T-cell (primary cell): ENCODE results near the gene CCDC134. TPM values are rescaled to one million over a fixed set of nuclear protein-coding genes. Genes with fewer than 3 reads are reported as not detected.

Experiments
- ATAC-seq, 4 experiments: fragments of 200-7000 bp in 3 of 4; fragments of 150-1000 bp in 1 of 4; cut with Tn5 transposase; replicated peaks in 1 of 4; 1 replicate in 3 of 4; 2 replicates in 1 of 4; pipeline ENCODE4 v1.10.0; 2021; ENCODE audit warnings: moderate library complexity in 3 of 4, mild to moderate bottlenecking in 2 of 4, moderate number of reproducible peaks in 1 of 4
- CTCF ChIA-PET, 2 donors: fragments of 300-600 bp; sonication (Branson Sonifier 250); formaldehyde crosslinking; loops; one replicate each; lab custom pipeline; 2022; ENCODE audit warnings: antibody characterized with exemption in 2 of 2; lab: Charles Lee
- POLR2A ChIA-PET, 2 donors: fragments of 300-600 bp; sonication (Branson Sonifier 250); formaldehyde crosslinking; loops; one replicate each; lab custom pipeline; 2022; ENCODE audit warnings: antibody characterized with exemption in 2 of 2; lab: Charles Lee
- DNase-seq, 35 experiments: peaks; one replicate each; pipeline versions ENCODE4 v3.0.0 to v3.0.0-alpha.2; 2013 to 2023
- H3K27ac ChIP-seq: one replicate; pipeline ENCODE4 v1.5.1; 2013; ENCODE audit warnings: low read length
- H3K27me3 ChIP-seq, 2 experiments: replicated peaks in 1 of 2; 1 replicate in 1 of 2; 2 replicates in 1 of 2; pipeline versions ENCODE4 v1.6.1 to v1.7.0; 2013; ENCODE audit warnings: low read length in 1 of 2, mixed read lengths in 1 of 2; ENCODE audit not compliant: control insufficient read depth in 2 of 2, insufficient read depth in 2 of 2; ENCODE audit errors: extremely low read depth in 1 of 2
- H3K36me3 ChIP-seq, 2 donors: 1 replicate in 1 of 2; 2 replicates in 1 of 2; pipeline versions ENCODE4 v1.6.1 to v1.7.0; 2013; ENCODE audit warnings: low read length in 1 of 2; ENCODE audit not compliant: control insufficient read depth in 2 of 2, insufficient read depth in 1 of 2; ENCODE audit errors: extremely low read depth in 1 of 2
- H3K4me1 ChIP-seq, 2 experiments: 1 replicate in 1 of 2; 2 replicates in 1 of 2; pipeline versions ENCODE4 v1.6.1 to v1.7.0; 2013; ENCODE audit warnings: low read length in 2 of 2, mixed read lengths in 1 of 2; ENCODE audit not compliant: insufficient read depth in 2 of 2, control insufficient read depth in 1 of 2; ENCODE audit errors: extremely low read depth in 1 of 2
- H3K4me3 ChIP-seq, 2 donors: 1 replicate in 1 of 2; 2 replicates in 1 of 2; pipeline versions ENCODE4 v1.5.1 to v1.7.0; 2013; ENCODE audit warnings: mild to moderate bottlenecking in 2 of 2, low read length in 1 of 2, moderate library complexity in 1 of 2; ENCODE audit not compliant: control insufficient read depth in 1 of 2; ENCODE audit errors: extremely low read depth in 1 of 2
- H3K9me3 ChIP-seq: 2 replicates; pipeline ENCODE4 v1.7.0; 2013
- H3K27ac Mint-ChIP-seq, 2 donors: one replicate each; pipeline ENCODE4 v1.8.0; 2020 to 2021; ENCODE audit warnings: mild to moderate bottlenecking in 2 of 2, mixed read lengths in 2 of 2
- H3K27me3 Mint-ChIP-seq, 2 donors: one replicate each; pipeline ENCODE4 v1.8.0; 2021 to 2022; ENCODE audit warnings: mixed read lengths in 2 of 2
- H3K36me3 Mint-ChIP-seq: one replicate; pipeline ENCODE4 v1.8.0; 2021; ENCODE audit warnings: mixed read lengths
- H3K4me1 Mint-ChIP-seq, 3 donors: one replicate each; pipeline ENCODE4 v1.8.0; 2020 to 2022; ENCODE audit warnings: mixed read lengths in 3 of 3, mild to moderate bottlenecking in 1 of 3
- H3K4me3 Mint-ChIP-seq, 3 donors: one replicate each; pipeline ENCODE4 v1.8.0; 2020 to 2022; ENCODE audit warnings: mild to moderate bottlenecking in 3 of 3, mixed read lengths in 3 of 3, moderate library complexity in 3 of 3
- H3K9me3 Mint-ChIP-seq, 3 donors: one replicate each; pipeline ENCODE4 v1.8.0; 2020 to 2022; ENCODE audit warnings: mixed read lengths in 3 of 3
- WGBS: methylation state at CpG from one replicate; pipeline ENCODE4 v1.1.5; 2013; ENCODE audit warnings: missing lambda C conversion rate; ENCODE audit not compliant: insufficient coverage; 5-methylcytosine and 5-hydroxymethylcytosine counted together
- total RNA-seq, 35 experiments: library from RNA in 6 of 35; stranded (reverse) in 6 of 35; fragments of 120-200 nt in 1 of 35; gene quantifications; one replicate each; pipeline versions ENCODE4 v1.2.1 to v1.2.4 and lab custom pipeline; 2013 to 2026

The CCDC134 gene
- total RNA-seq (10 to 100 TPM; 14.4 to 21.7 (median 16.7) TPM), total RNA-seq (lab: John Stamatoyannopoulos, UW) (8.0 to 56.3 (median 38.7) reads per million in 29 experiments)
- 13.0 TPM for total RNA-seq (2013)

- POLR2A ChIA-PET, result interaction anchor here (0.5 to 4.6 kb wide), 12 partner anchors 19 to 514 kb away, joined by 3 to 81 read pairs (median 5); partner anchors contain the start of genes RANGAP1 (in 1 of the 2) and TNFRSF13C (in 1 of the 2)
- Mint-ChIP-seq H3K36me3 (peaks cover 7% of the 10 kb centered on the region), H3K9me3 (no peaks in the 10 kb centered on the region), H3K4me1 (peaks cover 38 to 52% (median 48%) of the 10 kb centered on the region in 3 donors), H3K4me3 (peak within 1 kb of the TSS; percentile 93 to 97 (median 96)), H3K27me3 (no peaks in the 10 kb centered on the region), H3K27ac (peak within 1 kb of the TSS; percentile 98 to 99)
- Histone ChIP-seq H3K4me3 (peak within 1 kb of the TSS; percentile 92 to 96), H3K9me3 (no peaks in the 10 kb centered on the region), H3K27me3 (no peaks in the 10 kb centered on the region), H3K36me3 (peaks cover 0 to 5% of the 10 kb centered on the region in 2 donors), H3K4me1 (peaks cover 13 to 36% of the 10 kb centered on the region in 2 experiments), H3K27ac (peak within 1 kb of the TSS; percentile 92)
- ATAC-seq (peak; percentile 97 to 99 (median 98)), DNase-seq (peak; percentile 83 to 94 (median 89))
- whole genome bisulfite sequencing, result under 1% methylated on average over 45 of the region's 52 CpGs
- CTCF ChIA-PET, result interaction anchor here (0.5 to 2.9 kb wide), 16 partner anchors 14 to 1366 kb away, joined by 3 to 46 read pairs (median 6); partner anchors contain the start of genes MEI1 (in 1 of the 2) and SREBF2 (in 1 of the 2)
Observed at GRCh38 chr22:41800348-41801146, at the start of gene CCDC134. TSS of gene CCDC134 (plus strand) at chr22:41800679. CDS start at chr22:41808891, 8,212 bp downstream.

- Mint-ChIP-seq H3K4me3 (no peak overlapping the region), H3K36me3 (no peaks in the 10 kb centered on the region), H3K27ac (no peak overlapping the region), H3K27me3 (peaks cover 3 to 6% of the 10 kb centered on the region in 2 donors), H3K9me3 (no peaks in the 10 kb centered on the region), H3K4me1 (no peaks in the 10 kb centered on the region)
- H3K27me3 ChIP-seq, result peaks cover 0 to 7% of the 10 kb centered on the region in 2 experiments
- no peak for DNase-seq
- no peaks in the 10 kb centered on the region for H3K36me3 ChIP-seq
- no peak for ATAC-seq
- H3K27ac ChIP-seq, result no peak overlapping the region
- no peaks in the 10 kb centered on the region for H3K9me3 ChIP-seq
- ChIA-PET POLR2A (no interaction called here), CTCF (interaction anchor here (0.5 to 0.7 kb wide), 3 partner anchors 148 to 688 kb away, joined by 3 to 5 read pairs (median 3); no protein-coding TSS in a partner anchor)
- H3K4me1 ChIP-seq, result no peaks in the 10 kb centered on the region
- WGBS, result 83% methylated on average over 1 of the region's 5 CpGs
- H3K4me3 ChIP-seq, result no peak overlapping the region
Observed at GRCh38 chr22:41752011-41752970, 48.2 kb upstream of the CCDC134 start.

DNA sequence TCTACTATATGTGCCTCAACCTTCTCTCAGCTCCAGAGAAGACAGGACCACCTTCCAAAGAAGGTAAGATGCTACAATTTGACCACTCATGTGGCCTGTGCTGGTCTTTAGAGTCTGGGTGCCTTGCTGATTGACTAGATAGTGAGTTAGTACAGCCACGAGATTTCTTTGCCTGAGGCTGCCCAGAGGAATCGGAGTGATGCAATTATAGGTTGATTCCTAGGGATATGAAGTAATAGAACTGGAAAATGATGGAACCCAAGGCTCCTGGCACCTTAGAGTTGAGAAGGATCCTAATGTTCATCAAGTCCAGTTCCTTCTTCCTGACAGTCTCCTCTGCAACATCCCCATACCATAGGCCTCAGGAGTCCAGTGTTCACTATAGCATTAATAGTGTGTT is 46.5 kb upstream of the CCDC134 start:
- Mint-ChIP-seq H3K27me3 (peaks cover 3 to 6% of the 10 kb centered on the region in 2 donors), H3K36me3 (no peaks in the 10 kb centered on the region), H3K9me3 (no peaks in the 10 kb centered on the region), H3K27ac (no peak overlapping the region), H3K4me1 (no peaks in the 10 kb centered on the region), H3K4me3 (no peak overlapping the region)
- WGBS, result 50% methylated on average over 2 of the region's 2 CpGs
- ATAC-seq (no peak), DNase-seq (no peak)
- Histone ChIP-seq H3K36me3 (no peaks in the 10 kb centered on the region), H3K27me3 (peaks cover 0 to 7% of the 10 kb centered on the region in 2 experiments), H3K27ac (no peak overlapping the region), H3K4me1 (no peaks in the 10 kb centered on the region), H3K4me3 (no peak overlapping the region), H3K9me3 (no peaks in the 10 kb centered on the region)
- CTCF ChIA-PET, result no interaction called here
- POLR2A ChIA-PET, result no interaction called here

- no peaks in the 10 kb centered on the region for H3K4me1 Mint-ChIP-seq
- H3K36me3 ChIP-seq, result no peaks in the 10 kb centered on the region
- ChIA-PET CTCF (no interaction called here), POLR2A (no interaction called here)
- no peaks in the 10 kb centered on the region for H3K9me3 Mint-ChIP-seq
- no peaks in the 10 kb centered on the region for H3K36me3 Mint-ChIP-seq
- DNase-seq, result no peak
- no peak overlapping the region for H3K27ac Mint-ChIP-seq
- no peaks in the 10 kb centered on the region for H3K9me3 ChIP-seq
- no peak overlapping the region for H3K27ac ChIP-seq
- no peaks in the 10 kb centered on the region for H3K27me3 Mint-ChIP-seq
- 100% methylated on average over 1 of the region's 5 CpGs for WGBS
- no peaks in the 10 kb centered on the region for H3K27me3 ChIP-seq
- H3K4me3 Mint-ChIP-seq, result no peak overlapping the region
- no peak for ATAC-seq
- H3K4me1 ChIP-seq, result no peaks in the 10 kb centered on the region
- no peak overlapping the region for H3K4me3 ChIP-seq
Observed at GRCh38 chr22:41757502-41757901, 43.0 kb upstream of the CCDC134 start.

DNA sequence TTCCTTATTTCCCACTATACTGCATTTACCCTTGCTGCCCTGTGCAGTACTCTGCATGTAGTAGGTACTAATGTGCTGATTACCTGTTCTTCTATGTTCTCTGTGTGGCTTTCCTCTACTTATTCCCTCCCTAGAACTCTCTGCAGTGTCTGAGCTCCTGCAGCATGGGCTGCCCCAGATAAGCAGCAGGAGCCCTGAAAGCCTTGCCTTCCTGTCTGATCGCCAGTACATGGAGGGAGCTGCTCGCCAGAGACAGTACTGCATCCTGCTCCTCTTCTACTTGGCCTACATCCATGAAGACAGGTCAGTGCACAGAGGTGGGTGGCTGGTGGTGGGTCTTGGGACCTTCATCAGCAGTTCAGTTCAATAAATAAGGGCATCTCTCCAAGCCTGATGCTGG is 42.2 kb upstream of the CCDC134 start:
- no peaks in the 10 kb centered on the region for H3K36me3 Mint-ChIP-seq
- ATAC-seq (no peak), DNase-seq (no peak)
- Histone ChIP-seq H3K9me3 (no peaks in the 10 kb centered on the region), H3K27ac (no peak overlapping the region), H3K36me3 (no peaks in the 10 kb centered on the region), H3K27me3 (no peaks in the 10 kb centered on the region), H3K4me1 (no peaks in the 10 kb centered on the region), H3K4me3 (no peak overlapping the region)
- no CpG with 5 or more reads among the region's 2 CpGs for WGBS
- no peaks in the 10 kb centered on the region for H3K27me3 Mint-ChIP-seq
- H3K27ac Mint-ChIP-seq, result no peak overlapping the region
- H3K9me3 Mint-ChIP-seq, result no peaks in the 10 kb centered on the region
- H3K4me3 Mint-ChIP-seq, result no peak overlapping the region
- POLR2A ChIA-PET, result no interaction called here
- H3K4me1 Mint-ChIP-seq, result peaks cover 0 to 3% (median 0%) of the 10 kb centered on the region in 3 donors
- CTCF ChIA-PET, result no interaction called here
